HepG2 (cell line): Measurements from ENCODE around the gene NINL. TPM values are rescaled to one million over a fixed set of nuclear protein-coding genes. Genes with fewer than 3 reads are reported as not detected.

Source experiments
- ATAC-seq: fragments of 200-7000 bp; cut with Tn5 transposase; 3 replicates; pipeline ENCODE4 v1.9.1; 2020; ENCODE audit warnings: mild to moderate bottlenecking, moderate library complexity
- BruUV-seq: library from RNA; stranded (reverse); fragments of 400-500 nt; replicated peaks from 2 replicates; lab custom pipeline; 2021; lab: Mats Ljungman, UMichigan
- CTCF ChIA-PET: fragments of 300-600 bp; formaldehyde crosslinking; extraction: SDS; loops from one replicate; lab custom pipeline; 2021; ENCODE audit warnings: low total read pairs, inconsistent platforms, low intra/inter-chr PET ratio; lab: Yijun Ruan, JAX
- POLR2A ChIA-PET: fragments of 350-600 bp; sonication (Branson Sonifier 250); formaldehyde crosslinking; loops from one replicate; lab custom pipeline; 2020; ENCODE audit warnings: antibody characterized with exemption, inconsistent platforms; lab: Yijun Ruan, JAX
- DNase-seq: peaks from one replicate; pipeline ENCODE4 v3.0.0-alpha.2; 2015; ENCODE audit warnings: low spot score
- FAIRE-seq: peaks from 3 replicates; lab custom pipeline; 2011; peaks lifted over from hg19 to GRCh38; lab: Jason Lieb, UNC
- H2AFZ ChIP-seq: one replicate; pipeline ENCODE4 v1.6.1; 2011; ENCODE audit warnings: low read length, inconsistent platforms
- H3K27ac ChIP-seq: fragments of 300-600 bp; 3 replicates; pipeline ENCODE4 v1.8.0; 2011; ENCODE audit warnings: mixed run types, mild to moderate bottlenecking, mixed read lengths, low read length, inconsistent platforms; ENCODE audit not compliant: insufficient read depth; ENCODE audit errors: extremely low read length
- H3K27me3 ChIP-seq, 2 experiments: fragments of 200-600 bp in 1 of 2; 2 replicates in 1 of 2; 3 replicates in 1 of 2; pipeline versions ENCODE4 v1.6.0 to v1.8.0; 2011; ENCODE audit warnings: low read length in 2 of 2, mild to moderate bottlenecking in 2 of 2, moderate library complexity in 2 of 2, inconsistent platforms in 1 of 2; ENCODE audit not compliant: insufficient read depth in 2 of 2, control insufficient read depth in 1 of 2
- H3K36me3 ChIP-seq, 2 experiments: fragments of 200-600 bp in 1 of 2; replicated peaks in 1 of 2; 2 replicates in 1 of 2; 3 replicates in 1 of 2; pipeline versions ENCODE4 v1.5.1 to v1.8.0; 2011; ENCODE audit warnings: low read length in 2 of 2, inconsistent platforms in 1 of 2; ENCODE audit not compliant: insufficient read depth in 2 of 2, control insufficient read depth in 1 of 2
- H3K4me1 ChIP-seq: 2 replicates; pipeline ENCODE4 v1.5.1; 2012; ENCODE audit warnings: low read length, inconsistent platforms; ENCODE audit not compliant: insufficient read depth
- H3K4me2 ChIP-seq: 2 replicates; pipeline ENCODE4 v1.6.0; 2011; ENCODE audit warnings: low read depth, low read length, inconsistent platforms
- H3K4me3 ChIP-seq, 3 experiments: fragments of 200-600 bp in 1 of 3; sonication (generic), shearing (Covaris generic) in 1 of 3; replicated peaks in 1 of 3; 2 replicates each; pipeline ENCODE4 v1.5.1; 2011 to 2016; ENCODE audit warnings: low read length in 3 of 3, inconsistent platforms in 2 of 3, low read depth in 2 of 3, mild to moderate bottlenecking in 2 of 3, control low read depth in 1 of 3, mixed read lengths in 1 of 3; ENCODE audit not compliant: insufficient read depth in 1 of 3
- H3K79me2 ChIP-seq: one replicate; pipeline ENCODE4 v1.6.1; 2011; ENCODE audit warnings: low read length, inconsistent platforms; ENCODE audit not compliant: insufficient read depth
- H3K9ac ChIP-seq: 2 replicates; pipeline ENCODE4 v1.6.0; 2011; ENCODE audit warnings: mild to moderate bottlenecking, low read depth, low read length, inconsistent platforms; ENCODE audit not compliant: insufficient read depth
- H3K9me3 ChIP-seq: 2 replicates; pipeline ENCODE4 v1.5.1; 2012; ENCODE audit warnings: mild to moderate bottlenecking, low read length
- H4K20me1 ChIP-seq: 2 replicates; pipeline ENCODE4 v1.6.0; 2011; ENCODE audit warnings: inconsistent platforms, mild to moderate bottlenecking, low read length, moderate library complexity; ENCODE audit not compliant: insufficient read depth
- CENPT ChIP-seq: sonication (generic); formaldehyde crosslinking; IDR thresholded peaks from 2 replicates; pipeline ENCODE4 v1.8.0; 2022; ENCODE audit warnings: low read depth, mild to moderate bottlenecking, moderate library complexity, missing genetic modification reagents
- IKZF4 ChIP-seq: sonication (generic); formaldehyde crosslinking; IDR thresholded peaks from 2 replicates; pipeline ENCODE4 v1.5.1; 2020; ENCODE audit warnings: borderline replicate concordance, mild to moderate bottlenecking, low read depth, missing genetic modification reagents; ENCODE audit errors: not compliant biosample characterization
- ISX ChIP-seq: sonication (generic); formaldehyde crosslinking; conservative IDR thresholded peaks from 2 replicates; pipeline ENCODE4 v1.5.0; 2020; ENCODE audit warnings: missing genetic modification reagents
- KDM5B ChIP-seq: sonication (generic); formaldehyde crosslinking; IDR thresholded peaks from 2 replicates; pipeline ENCODE4 v1.4.0; 2020; ENCODE audit warnings: missing genetic modification reagents, mild to moderate bottlenecking, borderline replicate concordance
- MAFK ChIP-seq, 2 experiments: IDR thresholded peaks in 1 of 2; conservative IDR thresholded peaks in 1 of 2; 2 replicates each; pipeline ENCODE4 v1.6.1; 2011; ENCODE audit warnings: improper control_type of control experiment in 2 of 2, low read length in 2 of 2
- ZFP36L2 ChIP-seq: sonication (generic); formaldehyde crosslinking; IDR thresholded peaks from 2 replicates; pipeline ENCODE4 v1.4.0; 2020; ENCODE audit warnings: missing genetic modification reagents
- ZKSCAN5 ChIP-seq: sonication (generic); formaldehyde crosslinking; IDR thresholded peaks from 2 replicates; pipeline ENCODE4 v1.5.1; 2020; ENCODE audit warnings: mild to moderate bottlenecking, missing genetic modification reagents
- ZNF253 ChIP-seq: sonication (generic); formaldehyde crosslinking; IDR thresholded peaks from 2 replicates; pipeline ENCODE4 v1.8.0; 2022; ENCODE audit warnings: mild to moderate bottlenecking, missing genetic modification reagents, borderline replicate concordance
- WGBS: methylation state at CpG from one replicate; pipeline ENCODE4 v1.1.6; 2017; ENCODE audit warnings: low lambda C conversion rate; 5-methylcytosine and 5-hydroxymethylcytosine counted together
- in situ Hi-C: cut with HindIII; loops from 2 replicates; pipeline ENCODE4 v1.10.0; 2017; ENCODE audit warnings: low pct_unique_long_range_greater_than_20kb; ENCODE audit not compliant: extremely low pct_ligation_motif_present
- intact Hi-C: fragments of 100-400 bp; cut with micrococcal nuclease; formaldehyde crosslinking; loops from one replicate; pipeline ENCODE4 v1.10.0; 2022; ENCODE audit not compliant: unreplicated experiment
- polyA plus RNA-seq, 8 experiments: library from polyadenylated mRNA; depleted of rRNA in 3 of 8; stranded (reverse) in 7 of 8; unstranded in 1 of 8; fragments of >200 nt; fragmentation: Illumina TruSeq in 4 of 8; extraction: Trizol in 4 of 8; gene quantifications; 2 replicates each; pipeline versions ENCODE4 v1.2.1 to v1.2.3, GENCODE V29; 2011 to 2016; ENCODE audit warnings: low read depth in 4 of 8, missing spikeins in 1 of 8, mixed read lengths in 1 of 8; ENCODE audit not compliant: insufficient read depth in 1 of 8
- total RNA-seq, 5 experiments: library from RNA; depleted of rRNA; stranded (reverse); fragments of >200 nt; fragmentation: Illumina TruSeq; extraction: Trizol; gene quantifications; 2 replicates each; pipeline ENCODE4 v1.2.3, GENCODE V29; 2016; ENCODE audit warnings: low read depth in 1 of 5
- TF ChIP-seq, protein P1 (sequence below): sonication (generic); formaldehyde crosslinking; IDR thresholded peaks from 2 replicates; pipeline ENCODE4 v1.5.1; 2020; ENCODE audit warnings: mild to moderate bottlenecking, missing genetic modification reagents, moderate library complexity
- TF ChIP-seq, protein P2 (sequence below): sonication (generic); formaldehyde crosslinking; IDR thresholded peaks from 2 replicates; pipeline ENCODE4 v1.4.0; 2020; ENCODE audit warnings: missing genetic modification reagents
- TF ChIP-seq, protein P3 (sequence below): sonication (generic); formaldehyde crosslinking; IDR thresholded peaks from 2 replicates; pipeline ENCODE4 v1.4.0; 2020; ENCODE audit warnings: missing genetic modification reagents, borderline replicate concordance
- TF ChIP-seq, protein P4 (sequence below): sonication (generic); formaldehyde crosslinking; IDR thresholded peaks from 2 replicates; pipeline ENCODE4 v1.9.0; 2021; ENCODE audit warnings: missing genetic modification reagents, borderline replicate concordance

NINL gene
- total and polyA plus RNA-seq, 2 of the 13 experiments (the other 11 are each of a cell fraction or from before 2014, with no cell fraction given) = 32.3 to 34.3 TPM

DNA sequence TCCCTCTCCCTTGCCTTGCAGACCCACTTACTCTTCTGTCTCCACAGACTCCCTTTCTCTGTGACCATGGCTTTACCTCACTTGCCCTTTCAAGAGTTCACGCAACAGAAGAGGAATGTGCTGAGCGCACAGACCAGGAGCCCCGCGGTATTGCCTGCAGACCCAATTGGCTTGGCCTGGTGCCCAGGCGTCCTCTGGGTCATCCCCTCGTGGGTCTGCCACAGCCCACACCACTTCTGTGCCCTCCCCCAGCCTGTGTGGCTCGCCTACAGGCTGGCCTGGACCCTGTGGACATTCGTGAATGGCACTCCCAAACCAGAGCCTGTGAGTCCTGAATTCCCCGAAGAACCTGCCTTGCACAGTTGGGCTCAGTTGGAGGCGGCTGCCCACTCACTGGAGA lies 15.3 kb upstream of the NINL start:
- Histone ChIP-seq H2AFZ (no peak overlapping the region), H3K4me3 (no peak overlapping the region), H3K4me2 (peak overlapping the region; percentile 2; the same call in 1 of the 2 replicates), H3K36me3 (no peaks in the 10 kb centered on the region), H3K9me3 (no peaks in the 10 kb centered on the region), H3K9ac (no peak overlapping the region), H4K20me1 (no peaks in the 10 kb centered on the region), H3K79me2 (no peaks in the 10 kb centered on the region), H3K27me3 (no peaks in the 10 kb centered on the region), H3K4me1 (peaks cover 46% of the 10 kb centered on the region), H3K27ac (no peak overlapping the region)
- DNase-seq = peak; percentile 59
- 49% methylated on average over 10 of the region's 10 CpGs for WGBS
- BruUV-seq = no TSS peak
- peak; percentile 49 for ATAC-seq
- ChIA-PET CTCF (no interaction called here), POLR2A (no interaction called here)
- intact Hi-C loops = no loop called here
- peak; percentile 26 for FAIRE-seq
- in situ Hi-C loops = no loop called here
- TF ChIP-seq KDM5B (CRISPR knock-in tag) (no peak), ZKSCAN5 (CRISPR knock-in tag) (no peak), CENPT (CRISPR knock-in tag) (0 out of 2 replicates have a peak, but pooled peaks have one; percentile 45), ISX (CRISPR knock-in tag) (no peak), ZNF253 (CRISPR knock-in tag) (0 out of 2 replicates have a peak, but pooled peaks have one; percentile 31), IKZF4 (no peak), ZFP36L2 (CRISPR knock-in tag) (no peak), MAFK (conservative IDR thresholded peaks at IDR 0.05 in 1 of 2, IDR thresholded peaks at IDR 0.05 in 1 of 2; ENCODE audit: low read length in 2 of 2) (peak; percentile 23 to 55; a peak in 2 of 4 replicates)
- TF ChIP-seq, protein P1, sequence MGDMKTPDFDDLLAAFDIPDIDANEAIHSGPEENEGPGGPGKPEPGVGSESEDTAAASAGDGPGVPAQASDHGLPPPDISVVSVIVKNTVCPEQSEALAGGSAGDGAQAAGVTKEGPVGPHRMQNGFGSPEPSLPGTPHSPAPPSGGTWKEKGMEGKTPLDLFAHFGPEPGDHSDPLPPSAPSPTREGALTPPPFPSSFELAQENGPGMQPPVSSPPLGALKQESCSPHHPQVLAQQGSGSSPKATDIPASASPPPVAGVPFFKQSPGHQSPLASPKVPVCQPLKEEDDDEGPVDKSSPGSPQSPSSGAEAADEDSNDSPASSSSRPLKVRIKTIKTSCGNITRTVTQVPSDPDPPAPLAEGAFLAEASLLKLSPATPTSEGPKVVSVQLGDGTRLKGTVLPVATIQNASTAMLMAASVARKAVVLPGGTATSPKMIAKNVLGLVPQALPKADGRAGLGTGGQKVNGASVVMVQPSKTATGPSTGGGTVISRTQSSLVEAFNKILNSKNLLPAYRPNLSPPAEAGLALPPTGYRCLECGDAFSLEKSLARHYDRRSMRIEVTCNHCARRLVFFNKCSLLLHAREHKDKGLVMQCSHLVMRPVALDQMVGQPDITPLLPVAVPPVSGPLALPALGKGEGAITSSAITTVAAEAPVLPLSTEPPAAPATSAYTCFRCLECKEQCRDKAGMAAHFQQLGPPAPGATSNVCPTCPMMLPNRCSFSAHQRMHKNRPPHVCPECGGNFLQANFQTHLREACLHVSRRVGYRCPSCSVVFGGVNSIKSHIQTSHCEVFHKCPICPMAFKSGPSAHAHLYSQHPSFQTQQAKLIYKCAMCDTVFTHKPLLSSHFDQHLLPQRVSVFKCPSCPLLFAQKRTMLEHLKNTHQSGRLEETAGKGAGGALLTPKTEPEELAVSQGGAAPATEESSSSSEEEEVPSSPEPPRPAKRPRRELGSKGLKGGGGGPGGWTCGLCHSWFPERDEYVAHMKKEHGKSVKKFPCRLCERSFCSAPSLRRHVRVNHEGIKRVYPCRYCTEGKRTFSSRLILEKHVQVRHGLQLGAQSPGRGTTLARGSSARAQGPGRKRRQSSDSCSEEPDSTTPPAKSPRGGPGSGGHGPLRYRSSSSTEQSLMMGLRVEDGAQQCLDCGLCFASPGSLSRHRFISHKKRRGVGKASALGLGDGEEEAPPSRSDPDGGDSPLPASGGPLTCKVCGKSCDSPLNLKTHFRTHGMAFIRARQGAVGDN (CRISPR knock-in tag) = peak; percentile 35
- TF ChIP-seq, protein P2, sequence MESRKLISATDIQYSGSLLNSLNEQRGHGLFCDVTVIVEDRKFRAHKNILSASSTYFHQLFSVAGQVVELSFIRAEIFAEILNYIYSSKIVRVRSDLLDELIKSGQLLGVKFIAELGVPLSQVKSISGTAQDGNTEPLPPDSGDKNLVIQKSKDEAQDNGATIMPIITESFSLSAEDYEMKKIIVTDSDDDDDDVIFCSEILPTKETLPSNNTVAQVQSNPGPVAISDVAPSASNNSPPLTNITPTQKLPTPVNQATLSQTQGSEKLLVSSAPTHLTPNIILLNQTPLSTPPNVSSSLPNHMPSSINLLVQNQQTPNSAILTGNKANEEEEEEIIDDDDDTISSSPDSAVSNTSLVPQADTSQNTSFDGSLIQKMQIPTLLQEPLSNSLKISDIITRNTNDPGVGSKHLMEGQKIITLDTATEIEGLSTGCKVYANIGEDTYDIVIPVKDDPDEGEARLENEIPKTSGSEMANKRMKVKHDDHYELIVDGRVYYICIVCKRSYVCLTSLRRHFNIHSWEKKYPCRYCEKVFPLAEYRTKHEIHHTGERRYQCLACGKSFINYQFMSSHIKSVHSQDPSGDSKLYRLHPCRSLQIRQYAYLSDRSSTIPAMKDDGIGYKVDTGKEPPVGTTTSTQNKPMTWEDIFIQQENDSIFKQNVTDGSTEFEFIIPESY (CRISPR knock-in tag) = peak; percentile 81; the same call in 1 of the 2 replicates
- TF ChIP-seq, protein P3, sequence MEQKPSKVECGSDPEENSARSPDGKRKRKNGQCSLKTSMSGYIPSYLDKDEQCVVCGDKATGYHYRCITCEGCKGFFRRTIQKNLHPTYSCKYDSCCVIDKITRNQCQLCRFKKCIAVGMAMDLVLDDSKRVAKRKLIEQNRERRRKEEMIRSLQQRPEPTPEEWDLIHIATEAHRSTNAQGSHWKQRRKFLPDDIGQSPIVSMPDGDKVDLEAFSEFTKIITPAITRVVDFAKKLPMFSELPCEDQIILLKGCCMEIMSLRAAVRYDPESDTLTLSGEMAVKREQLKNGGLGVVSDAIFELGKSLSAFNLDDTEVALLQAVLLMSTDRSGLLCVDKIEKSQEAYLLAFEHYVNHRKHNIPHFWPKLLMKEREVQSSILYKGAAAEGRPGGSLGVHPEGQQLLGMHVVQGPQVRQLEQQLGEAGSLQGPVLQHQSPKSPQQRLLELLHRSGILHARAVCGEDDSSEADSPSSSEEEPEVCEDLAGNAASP = peak; percentile 67; the same call in 1 of the 2 replicates
- TF ChIP-seq, protein P4, sequence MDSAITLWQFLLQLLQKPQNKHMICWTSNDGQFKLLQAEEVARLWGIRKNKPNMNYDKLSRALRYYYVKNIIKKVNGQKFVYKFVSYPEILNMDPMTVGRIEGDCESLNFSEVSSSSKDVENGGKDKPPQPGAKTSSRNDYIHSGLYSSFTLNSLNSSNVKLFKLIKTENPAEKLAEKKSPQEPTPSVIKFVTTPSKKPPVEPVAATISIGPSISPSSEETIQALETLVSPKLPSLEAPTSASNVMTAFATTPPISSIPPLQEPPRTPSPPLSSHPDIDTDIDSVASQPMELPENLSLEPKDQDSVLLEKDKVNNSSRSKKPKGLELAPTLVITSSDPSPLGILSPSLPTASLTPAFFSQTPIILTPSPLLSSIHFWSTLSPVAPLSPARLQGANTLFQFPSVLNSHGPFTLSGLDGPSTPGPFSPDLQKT (CRISPR knock-in tag) = no peak
